ENCODE measurements around the gene CGB1. TPM values are rescaled to one million over a fixed set of nuclear protein-coding genes. Genes with fewer than 3 reads are reported as not detected.

The CGB1 gene
- total and polyA plus RNA-seq, 10 of the 15 experiments (the other 5 are each of a cell fraction or from before 2014, with no cell fraction given): not detected

GRCh38 chr19:48993175-48994034 is 43.3 kb downstream of the CGB1 start, which contains the start of the genes GYS1 and RUVBL2 (continued):
- TF ChIP-seq, protein P1, sequence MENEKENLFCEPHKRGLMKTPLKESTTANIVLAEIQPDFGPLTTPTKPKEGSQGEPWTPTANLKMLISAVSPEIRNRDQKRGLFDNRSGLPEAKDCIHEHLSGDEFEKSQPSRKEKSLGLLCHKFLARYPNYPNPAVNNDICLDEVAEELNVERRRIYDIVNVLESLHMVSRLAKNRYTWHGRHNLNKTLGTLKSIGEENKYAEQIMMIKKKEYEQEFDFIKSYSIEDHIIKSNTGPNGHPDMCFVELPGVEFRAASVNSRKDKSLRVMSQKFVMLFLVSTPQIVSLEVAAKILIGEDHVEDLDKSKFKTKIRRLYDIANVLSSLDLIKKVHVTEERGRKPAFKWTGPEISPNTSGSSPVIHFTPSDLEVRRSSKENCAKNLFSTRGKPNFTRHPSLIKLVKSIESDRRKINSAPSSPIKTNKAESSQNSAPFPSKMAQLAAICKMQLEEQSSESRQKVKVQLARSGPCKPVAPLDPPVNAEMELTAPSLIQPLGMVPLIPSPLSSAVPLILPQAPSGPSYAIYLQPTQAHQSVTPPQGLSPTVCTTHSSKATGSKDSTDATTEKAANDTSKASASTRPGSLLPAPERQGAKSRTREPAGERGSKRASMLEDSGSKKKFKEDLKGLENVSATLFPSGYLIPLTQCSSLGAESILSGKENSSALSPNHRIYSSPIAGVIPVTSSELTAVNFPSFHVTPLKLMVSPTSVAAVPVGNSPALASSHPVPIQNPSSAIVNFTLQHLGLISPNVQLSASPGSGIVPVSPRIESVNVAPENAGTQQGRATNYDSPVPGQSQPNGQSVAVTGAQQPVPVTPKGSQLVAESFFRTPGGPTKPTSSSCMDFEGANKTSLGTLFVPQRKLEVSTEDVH (IDR thresholded peaks at IDR 0.05; ENCODE audit: low read depth, partially characterized antibody): peak; percentile 38
- TF ChIP-seq RELB (IDR thresholded peaks at IDR 0.05; ENCODE audit: low read depth) (peak; percentile 85), EED (IDR thresholded peaks at IDR 0.05; ENCODE audit: low read depth) (peak; percentile 85), RB1 (IDR thresholded peaks at IDR 0.05; ENCODE audit: borderline replicate concordance) (no peak; the same call in 1 of the 2 replicates), ZBED1 (IDR thresholded peaks at IDR 0.05; ENCODE audit: borderline replicate concordance) (no peak), MEF2A (IDR thresholded peaks at IDR 0.05; ENCODE audit: insufficient read depth, low read depth, low read length) (no peak), EZH2 (IDR thresholded peaks at IDR 0.05; ENCODE audit: borderline replicate concordance, control insufficient read depth, low read depth, low read length) (no peak), PKNOX1 (IDR thresholded peaks at IDR 0.05) (peak; percentile 99), RFX5 (IDR thresholded peaks at IDR 0.05; ENCODE audit: low read depth, low read length) (peak; percentile 71; the same call in 1 of the 2 replicates), FOXM1 (IDR thresholded peaks at IDR 0.05; ENCODE audit: low read depth, low read length) (no peak), SMC3 (IDR thresholded peaks at IDR 0.05; ENCODE audit: borderline replicate concordance, low read length) (peak; percentile 28; the same call in 1 of the 2 replicates), NRF1 (conservative IDR thresholded peaks at IDR 0.05; ENCODE audit: low read depth, low read length) (peak; percentile 25; the same call in 1 of the 2 replicates), BRCA1 (IDR thresholded peaks at IDR 0.05; ENCODE audit: low read depth, low read length) (no peak), DPF2 (IDR thresholded peaks at IDR 0.05) (peak; percentile 93), ELK1 (IDR thresholded peaks at IDR 0.05; ENCODE audit: low read depth, low read length) (no peak), ATF2 (IDR thresholded peaks at IDR 0.05; ENCODE audit: low read length) (no peak), KAT2A (conservative IDR thresholded peaks at IDR 0.05; ENCODE audit: control insufficient read depth, low read depth, low read length) (no peak), ASH2L (IDR thresholded peaks at IDR 0.05; ENCODE audit: borderline replicate concordance, low read depth) (no peak), POLR2AphosphoS5 (IDR thresholded peaks at IDR 0.05; ENCODE audit: low read length) (peak; percentile 83)
- TF ChIP-seq, protein P2, sequence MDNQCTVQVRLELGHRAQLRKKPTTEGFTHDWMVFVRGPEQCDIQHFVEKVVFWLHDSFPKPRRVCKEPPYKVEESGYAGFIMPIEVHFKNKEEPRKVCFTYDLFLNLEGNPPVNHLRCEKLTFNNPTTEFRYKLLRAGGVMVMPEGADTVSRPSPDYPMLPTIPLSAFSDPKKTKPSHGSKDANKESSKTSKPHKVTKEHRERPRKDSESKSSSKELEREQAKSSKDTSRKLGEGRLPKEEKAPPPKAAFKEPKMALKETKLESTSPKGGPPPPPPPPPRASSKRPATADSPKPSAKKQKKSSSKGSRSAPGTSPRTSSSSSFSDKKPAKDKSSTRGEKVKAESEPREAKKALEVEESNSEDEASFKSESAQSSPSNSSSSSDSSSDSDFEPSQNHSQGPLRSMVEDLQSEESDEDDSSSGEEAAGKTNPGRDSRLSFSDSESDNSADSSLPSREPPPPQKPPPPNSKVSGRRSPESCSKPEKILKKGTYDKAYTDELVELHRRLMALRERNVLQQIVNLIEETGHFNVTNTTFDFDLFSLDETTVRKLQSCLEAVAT (IDR thresholded peaks at IDR 0.05): peak; percentile 66; the same call in 1 of the 2 replicates
